Hematopoietic multipotent progenitor cell treated with erythropoietin and hydrocortisone succinate and interleukin-3 and kit ligand, for 8 days (in vitro differentiated cells): ENCODE results near the gene MAN1C1.
"Not testable (repeated sequence)": the region's sequence is repeated elsewhere in the genome, so short reads cannot be mapped to it uniquely, and the experiment has no call there.

Experiments
- DNase-seq: peaks from one replicate; pipeline ENCODE4 v3.0.0-alpha.2; 2015

MAN1C1 gene

DNA sequence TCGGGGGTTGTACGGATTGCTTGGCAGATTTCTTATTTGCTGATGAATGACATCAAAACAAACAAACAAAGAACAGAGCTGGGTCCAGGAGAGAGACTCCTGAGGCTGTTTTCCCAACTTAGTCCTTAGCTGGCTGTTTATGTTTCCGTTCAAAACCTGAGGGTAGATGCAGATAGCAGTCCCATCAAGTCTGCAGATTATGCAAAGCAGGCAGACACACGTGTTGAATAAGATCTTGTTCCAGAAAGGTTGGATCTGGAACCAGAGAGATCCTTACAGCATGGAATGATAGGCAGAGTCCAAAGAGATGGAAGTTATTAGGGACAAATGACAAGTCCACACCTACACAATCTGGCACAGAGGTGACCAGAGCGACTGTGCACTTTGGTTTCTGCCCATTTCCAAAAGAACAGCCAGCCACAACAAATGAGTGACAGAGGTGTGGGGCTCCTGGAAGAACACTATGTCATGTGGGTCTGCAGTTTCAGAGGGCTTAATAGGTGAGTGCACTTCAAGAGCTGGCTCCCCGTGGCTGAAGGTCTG is 65.5 kb downstream of the MAN1C1 start:
- DNase-seq, result no peak

DNA sequence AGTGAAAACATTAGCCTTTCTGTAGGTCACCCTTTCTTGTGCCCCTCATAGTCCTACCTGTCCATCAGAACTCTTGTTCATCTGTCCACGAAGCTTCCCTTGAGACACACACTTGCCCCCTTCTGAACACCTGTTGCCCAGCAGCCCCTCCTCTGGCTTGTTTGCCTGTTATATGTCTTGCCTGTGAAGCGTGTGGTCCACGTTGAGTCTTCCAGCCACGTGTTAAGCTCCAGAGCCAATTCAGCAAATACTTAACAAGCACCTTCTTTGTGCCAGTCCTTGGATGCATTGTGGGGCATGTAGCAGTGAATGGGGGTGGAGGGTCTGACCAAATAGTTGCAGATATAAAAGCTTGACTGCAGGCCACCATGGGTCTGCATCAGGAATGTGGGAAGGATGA is 66.6 kb downstream of the MAN1C1 start:
- no peak for DNase-seq

DNA sequence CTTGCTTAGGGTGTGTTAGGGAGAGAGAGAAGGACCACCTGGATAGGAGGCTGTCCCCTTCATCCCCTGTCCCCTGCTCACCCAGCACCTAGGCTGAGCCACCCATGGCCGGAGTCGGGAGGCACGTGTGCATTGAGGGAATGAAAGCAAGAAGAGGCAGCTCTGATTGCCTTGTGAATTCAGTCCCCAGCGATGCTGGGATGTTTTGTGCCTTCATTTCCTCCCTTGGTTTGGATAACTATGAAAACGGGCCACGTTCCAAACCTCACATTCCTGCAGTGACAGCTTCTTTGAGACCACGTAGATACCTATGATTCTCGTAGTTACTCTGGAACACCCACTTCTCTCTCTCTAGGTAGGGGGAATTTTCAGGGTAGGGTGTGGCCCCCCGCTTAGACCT is 67.1 kb downstream of the MAN1C1 start:
- no peak for DNase-seq

DNA sequence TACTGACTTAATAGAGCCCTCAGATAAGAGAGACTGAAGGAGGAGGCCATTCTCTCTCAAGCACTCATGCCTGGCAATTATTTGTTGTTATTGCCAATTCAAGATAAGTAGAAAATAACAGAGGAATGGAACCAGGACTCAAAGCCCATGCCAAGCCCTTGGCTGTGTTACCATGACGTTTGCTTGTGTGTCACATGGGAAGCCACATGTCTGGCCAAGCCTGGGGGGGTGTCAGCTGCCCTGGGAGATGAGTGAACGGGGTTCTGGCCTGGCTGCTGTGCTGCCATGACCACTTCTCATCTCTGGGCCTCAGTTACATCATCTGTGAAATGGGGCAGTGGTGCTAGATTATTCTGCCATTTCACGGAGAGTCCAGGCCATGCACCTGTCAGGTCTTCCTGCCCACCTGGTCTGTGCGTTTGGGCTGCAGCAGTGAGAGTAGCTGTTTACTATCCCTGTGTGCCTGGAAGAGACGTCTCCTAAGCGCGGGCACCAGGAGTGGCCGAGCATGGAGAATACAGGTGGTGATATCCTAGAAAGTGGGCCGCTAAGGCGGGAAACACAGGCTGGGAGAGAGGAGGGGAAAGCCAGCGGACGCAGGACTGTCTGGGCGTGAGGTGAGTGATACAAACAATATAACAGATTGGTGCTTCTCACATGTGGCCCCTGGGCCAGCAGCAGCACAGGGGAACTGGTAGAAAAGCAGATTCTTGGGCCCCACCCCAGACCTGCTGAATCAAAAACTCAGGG is 67.8 kb downstream of the MAN1C1 start:
- DNase-seq, result no peak

DNA sequence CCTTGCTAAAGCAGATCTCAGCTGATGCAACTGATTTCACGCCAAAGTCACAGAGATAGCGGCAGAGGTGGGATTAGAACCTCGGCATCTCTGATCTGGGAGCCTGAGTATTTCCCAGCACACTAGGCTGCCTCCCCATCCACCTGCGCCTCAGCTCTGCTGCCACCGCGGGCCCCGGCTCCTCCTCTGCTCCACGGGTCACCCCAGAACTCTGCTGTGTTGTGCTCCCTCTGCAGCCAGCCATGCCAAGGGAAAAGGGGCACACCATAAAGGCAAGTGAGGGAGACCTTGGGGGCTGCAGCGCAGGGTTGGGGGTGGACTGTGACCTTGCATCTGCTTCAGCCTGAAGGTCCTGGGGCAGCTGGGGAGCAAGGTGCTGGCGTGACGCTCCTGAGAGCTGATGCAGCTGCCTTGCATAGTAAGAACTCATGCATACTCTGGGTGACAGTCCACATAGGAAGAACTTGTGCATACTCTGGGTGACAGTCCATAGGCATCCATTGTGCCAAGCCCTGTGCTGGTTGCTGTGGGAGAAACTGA is 68.7 kb downstream of the MAN1C1 start:
- DNase-seq, result no peak

DNA sequence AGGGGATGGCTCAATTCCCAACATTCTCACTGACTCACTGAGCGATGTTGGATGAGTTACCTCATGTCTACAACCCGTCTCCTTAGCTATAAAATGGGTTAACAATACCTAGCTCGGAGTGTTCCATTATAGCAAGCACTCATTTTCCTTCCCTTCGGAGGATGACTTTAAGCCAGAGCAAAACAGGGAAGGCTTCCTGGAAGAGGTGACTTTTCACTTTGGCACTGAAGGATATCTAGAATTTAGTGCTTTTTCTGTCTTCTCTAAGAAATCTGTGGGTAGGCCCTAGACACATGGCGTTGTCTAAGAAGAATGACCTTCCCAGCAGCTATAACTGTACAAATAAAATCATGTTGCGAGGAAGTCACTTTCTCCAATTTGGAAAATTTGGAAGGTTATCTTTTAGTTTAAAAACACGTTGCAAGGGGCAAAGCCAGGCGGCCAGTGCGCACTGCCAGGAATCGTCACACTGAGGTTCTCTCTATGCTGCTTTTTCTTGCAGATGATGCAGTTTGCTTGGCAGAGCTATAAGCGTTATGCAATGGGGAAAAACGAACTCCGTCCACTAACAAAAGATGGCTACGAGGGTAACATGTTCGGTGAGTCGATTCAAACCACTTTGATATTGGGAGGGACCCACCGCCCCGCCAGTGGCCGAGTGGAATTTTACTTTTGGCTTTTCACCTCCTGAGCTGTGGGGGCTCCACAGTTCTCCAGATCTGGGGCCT is 69.5 kb downstream of the MAN1C1 start:
- DNase-seq, result no peak

DNA sequence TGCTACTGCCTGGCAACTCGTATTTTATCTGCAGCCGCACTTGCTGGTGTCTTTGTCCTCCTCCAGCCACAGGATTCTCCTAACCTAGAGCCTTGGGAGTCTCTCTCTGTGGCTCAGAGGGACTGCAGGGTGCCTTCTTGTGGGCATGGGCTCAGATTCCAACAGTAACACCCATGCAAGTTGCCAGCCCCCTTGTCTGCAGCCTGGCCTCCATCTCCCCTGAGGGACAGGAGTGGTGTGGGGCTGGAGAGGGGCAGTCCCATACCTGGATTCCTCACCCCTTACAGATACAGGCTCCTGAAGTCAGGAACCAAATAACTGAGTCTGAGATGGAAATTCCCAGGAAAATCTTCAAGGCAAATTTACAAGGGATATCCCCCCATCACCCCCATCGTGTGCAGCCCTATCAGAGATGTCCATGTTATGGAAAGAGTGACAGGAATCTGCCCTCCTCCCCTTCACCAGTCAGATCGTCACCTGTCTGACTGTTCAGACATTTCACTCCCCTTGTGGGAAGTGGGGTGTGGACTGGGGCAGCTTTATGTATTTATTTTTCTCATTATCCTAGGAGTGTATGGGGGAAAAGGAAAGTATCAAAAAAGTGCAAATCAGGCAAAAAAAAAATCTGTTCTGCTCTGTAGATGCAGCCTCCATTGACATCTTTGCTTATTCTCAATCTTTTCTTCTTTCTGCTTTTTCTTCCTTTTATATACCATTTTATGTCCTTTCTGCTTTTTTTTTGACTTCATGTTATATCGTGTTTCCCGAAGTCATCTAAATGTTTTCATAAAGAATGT is 70.8 kb downstream of the MAN1C1 start:
- no peak for DNase-seq

DNA sequence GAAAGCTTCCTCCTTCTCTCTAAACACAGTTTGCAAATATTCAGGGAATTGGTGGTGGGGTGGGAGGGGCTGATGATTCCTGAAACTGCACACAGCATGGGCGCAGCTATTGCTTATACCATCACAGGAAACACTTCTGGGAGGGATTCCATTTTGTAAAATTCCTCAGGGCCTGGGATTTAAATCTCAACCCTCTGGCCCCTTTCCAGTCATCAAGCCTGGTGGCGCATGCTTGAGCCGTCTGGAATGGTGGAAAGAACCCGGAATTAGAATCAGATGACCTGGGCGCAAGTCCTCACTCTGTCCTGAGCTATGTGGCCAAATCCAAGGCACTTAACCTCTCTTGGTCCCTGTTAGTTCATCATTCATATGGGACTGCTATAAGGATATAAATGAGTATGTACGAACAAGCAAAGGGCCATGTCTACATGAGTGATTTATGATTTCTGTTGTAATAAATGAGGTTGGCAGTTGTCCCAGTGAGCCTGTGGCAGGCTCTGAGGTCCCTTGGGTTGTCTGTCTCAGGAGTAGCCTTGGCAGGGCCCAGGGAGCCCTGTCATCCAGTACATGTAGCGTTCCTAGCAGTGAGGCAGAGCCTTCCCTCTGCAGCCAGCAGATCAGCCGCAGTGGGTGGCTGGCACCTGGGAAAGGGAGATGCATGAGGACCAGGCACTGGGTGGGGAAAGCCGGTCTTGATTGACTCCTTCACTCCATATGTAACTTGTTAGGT is 72.0 kb downstream of the MAN1C1 start:
- no peak for DNase-seq

DNA sequence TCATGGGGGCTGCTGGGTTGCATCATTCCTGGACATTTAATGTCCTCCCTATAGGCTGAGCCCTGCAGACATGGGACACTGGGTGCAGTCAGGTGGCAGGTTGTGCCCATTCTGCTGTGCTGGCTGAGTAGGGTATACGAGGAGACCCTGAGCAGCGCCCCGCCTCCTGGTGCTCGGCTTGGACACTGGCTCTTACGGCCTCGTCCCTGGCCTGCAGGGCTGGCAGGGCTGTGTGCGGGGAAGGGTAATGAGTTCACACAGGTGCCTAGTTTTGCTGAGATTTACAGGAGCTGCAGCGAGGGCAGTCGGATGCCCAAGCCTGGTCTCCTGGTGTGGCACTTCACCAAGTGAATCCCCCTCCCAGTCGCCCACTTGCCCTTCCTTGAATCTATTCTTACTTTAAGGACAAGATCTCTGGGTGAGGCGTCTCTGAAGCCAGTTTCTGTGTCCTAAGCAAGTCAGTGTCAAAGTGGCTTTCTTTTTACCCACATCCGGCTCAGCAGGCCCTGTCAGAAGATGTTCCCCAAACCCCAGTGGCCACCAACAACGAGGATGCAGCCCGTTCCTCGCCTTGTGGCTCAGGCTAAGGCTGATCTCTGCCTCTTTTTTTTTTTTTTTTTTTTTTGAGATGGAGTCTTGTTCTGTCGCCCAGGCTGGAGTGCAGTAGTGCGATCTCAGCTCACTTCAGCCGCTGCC is 73.2 kb downstream of the MAN1C1 start:
- DNase-seq, result no peak

DNA sequence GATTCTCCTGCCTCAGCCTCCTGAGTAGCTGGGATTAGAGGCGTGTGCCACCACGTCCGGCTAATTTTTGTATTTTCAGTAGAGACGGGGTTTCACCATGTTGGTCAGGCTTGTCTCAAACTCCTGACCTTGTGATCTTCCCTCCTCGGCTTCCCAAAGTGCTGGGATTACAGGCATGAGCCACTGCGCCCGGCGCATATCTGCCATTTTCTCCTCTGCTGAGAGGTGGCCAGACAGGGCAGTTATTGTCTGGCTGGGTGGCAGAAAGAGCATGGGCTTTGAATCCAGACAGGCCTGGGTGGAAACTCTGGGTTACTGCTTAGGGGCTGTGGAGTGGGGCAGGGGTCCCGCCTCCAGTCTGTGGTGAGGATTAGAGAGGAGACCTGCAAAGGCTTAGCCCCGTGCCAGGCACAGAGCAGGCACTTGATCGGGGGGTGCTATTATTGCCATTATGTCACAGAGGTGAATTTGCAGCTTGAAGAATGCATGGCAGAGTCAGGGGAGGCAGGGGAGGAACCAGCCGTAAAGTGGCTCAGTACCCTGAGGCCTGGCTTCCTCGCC is 73.9 kb downstream of the MAN1C1 start:
- DNase-seq, result no peak

DNA sequence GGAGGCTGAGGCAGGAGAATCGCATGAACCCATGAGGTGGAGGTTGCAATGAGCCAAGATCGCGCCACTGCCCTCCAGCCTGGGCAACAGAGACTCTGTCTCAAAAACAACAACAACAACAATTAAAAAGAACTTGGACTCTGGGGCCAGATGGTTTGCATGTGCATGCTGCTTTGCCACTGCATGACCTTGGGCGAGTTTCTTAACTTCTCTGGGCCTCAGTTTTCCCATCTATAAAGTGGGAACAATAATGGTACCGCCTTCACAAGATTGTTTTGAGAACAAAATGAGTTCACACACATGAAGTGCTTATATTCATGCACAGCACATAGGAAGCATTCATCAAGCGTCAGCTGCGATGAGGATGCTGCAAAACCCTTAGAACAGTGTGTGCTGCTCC is 74.6 kb downstream of the MAN1C1 start:
- no peak for DNase-seq

DNA sequence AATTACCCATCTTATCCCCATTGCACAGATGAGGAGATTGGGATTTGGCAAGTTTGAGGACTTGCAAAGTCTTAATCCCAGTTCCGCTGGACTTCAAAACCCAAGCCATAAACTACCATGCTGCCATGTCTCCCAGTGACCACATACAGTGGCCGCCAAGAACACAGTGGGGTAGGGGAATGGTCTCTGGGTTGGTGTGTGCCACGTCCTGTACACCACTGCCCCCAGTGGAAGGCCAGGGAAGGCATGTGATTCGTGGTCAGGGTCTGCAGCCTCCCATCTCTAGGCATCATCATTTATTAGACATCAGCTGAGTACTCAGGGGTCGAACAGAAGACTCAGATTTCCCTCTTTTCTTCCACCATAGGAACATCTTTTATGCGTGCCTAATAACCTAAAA is 76.0 kb downstream of the MAN1C1 start:
- no peak for DNase-seq

DNA sequence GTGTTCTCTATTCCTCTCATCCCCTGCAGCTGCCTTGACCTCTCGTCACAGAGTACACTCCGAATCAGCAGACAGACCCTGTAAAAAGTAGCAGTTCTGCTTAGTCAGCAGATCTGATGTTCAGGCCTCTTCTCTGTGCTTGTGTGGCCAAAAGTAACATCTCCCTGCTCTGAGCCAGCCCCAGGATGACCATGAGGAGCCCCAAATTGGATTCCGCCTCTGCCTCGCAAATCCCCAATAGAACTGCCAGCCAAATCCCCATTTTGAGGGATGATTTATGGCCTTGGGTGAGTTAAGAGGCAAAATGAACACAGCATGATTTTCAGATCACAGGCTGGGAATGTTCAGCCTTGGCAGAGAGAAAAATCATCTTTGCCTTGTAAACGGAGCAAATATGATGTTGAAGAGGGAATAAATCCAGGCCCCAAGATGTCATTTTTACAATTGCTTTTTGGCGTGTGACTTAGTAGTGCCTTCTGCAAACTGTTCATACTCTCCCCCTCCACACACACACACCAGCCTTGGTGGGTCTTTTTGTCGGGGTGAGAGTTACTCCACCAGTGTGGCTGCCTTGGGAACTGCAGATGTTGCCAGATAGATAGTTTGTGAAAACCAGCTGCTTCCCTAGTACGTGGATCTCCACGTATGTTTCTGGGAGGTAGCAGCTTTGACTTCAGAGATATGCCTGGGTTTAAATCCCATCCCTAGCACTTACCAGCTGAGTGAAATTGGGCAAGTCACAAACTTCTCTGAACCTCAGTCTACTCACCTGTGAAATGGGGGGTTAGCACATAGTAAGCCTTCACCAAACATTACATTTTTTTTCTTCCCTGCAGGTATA is 77.8 kb downstream of the MAN1C1 start:
- no peak for DNase-seq

DNA sequence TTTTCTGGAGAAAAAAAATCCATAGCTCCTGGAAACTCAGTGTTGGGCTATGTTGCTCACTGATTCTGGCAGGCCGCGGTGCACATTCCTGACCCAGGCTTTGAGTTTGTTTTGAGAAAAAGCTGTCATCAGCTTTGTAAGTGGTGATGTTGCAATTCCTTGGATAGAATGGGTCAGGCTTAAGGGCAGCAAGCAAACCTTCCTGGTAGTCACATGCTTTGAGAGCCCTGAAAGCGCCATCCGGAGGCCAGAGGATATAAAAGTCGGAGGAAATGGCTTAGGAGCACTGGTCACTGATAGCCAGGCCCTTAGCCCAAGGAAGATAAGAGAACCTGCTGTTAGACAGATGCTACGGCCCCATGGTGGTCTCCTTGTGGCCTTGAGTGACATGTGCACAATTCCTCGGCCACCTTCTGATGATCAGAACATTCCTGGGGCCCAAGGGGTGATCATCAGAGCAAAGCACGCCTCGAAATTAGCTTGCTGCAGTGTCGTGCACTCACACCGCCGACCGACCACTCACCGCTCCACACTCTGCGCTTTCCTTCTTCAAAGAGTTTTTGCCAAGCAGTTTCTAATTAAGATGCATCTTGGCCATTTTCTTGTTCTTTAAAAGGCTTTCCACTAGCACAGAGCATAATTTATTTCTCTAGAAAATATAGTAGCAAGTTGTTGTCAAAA is 78.6 kb downstream of the MAN1C1 start:
- no peak for DNase-seq

DNA sequence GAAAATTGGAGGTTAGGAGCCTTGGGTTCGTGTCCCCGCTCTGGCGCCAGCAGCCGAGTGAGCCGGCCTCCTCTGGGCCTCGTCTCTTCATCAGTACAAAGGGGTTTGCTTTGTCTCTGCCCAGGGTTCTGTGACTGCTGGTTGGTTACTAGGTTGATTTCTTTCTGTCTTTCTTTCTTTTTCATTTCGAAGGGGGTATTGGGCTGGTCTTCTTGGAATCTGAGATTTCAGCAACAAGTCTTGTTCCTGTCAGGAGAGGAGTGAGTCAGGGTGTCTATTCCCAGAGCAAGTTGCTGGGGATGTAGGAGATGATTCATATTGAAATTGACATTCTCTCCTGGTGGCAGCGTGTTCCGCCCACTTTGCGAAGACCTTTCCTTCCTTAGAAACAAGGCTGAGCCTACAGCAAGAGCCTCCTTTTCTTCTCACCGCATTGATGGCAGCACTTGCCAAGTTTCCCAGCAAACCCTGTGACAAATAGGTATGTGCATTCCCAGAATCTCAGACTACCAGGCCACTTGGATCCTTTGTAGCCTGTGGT is 79.2 kb downstream of the MAN1C1 start:
- DNase-seq, result no peak

DNA sequence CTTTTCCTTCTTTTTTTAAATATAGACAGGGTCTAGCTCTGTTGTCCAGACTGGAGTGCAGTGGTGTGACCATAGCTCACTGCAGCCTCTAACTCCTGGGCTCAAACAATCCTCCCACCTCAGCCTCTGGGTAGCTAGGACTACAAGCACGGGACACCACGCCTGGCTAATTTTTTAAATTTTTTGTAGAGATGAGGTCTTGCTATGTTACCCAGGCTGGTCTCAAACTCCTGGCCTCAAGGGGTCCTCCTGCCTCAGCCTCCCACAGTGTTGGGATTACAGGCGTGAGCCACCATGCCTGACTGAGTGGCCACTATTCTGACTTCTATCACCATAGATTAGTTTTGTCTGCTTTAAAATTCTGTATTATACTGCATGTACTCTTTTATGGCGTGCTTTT is 80.1 kb downstream of the MAN1C1 start:
- not testable (repeated sequence) for DNase-seq

DNA sequence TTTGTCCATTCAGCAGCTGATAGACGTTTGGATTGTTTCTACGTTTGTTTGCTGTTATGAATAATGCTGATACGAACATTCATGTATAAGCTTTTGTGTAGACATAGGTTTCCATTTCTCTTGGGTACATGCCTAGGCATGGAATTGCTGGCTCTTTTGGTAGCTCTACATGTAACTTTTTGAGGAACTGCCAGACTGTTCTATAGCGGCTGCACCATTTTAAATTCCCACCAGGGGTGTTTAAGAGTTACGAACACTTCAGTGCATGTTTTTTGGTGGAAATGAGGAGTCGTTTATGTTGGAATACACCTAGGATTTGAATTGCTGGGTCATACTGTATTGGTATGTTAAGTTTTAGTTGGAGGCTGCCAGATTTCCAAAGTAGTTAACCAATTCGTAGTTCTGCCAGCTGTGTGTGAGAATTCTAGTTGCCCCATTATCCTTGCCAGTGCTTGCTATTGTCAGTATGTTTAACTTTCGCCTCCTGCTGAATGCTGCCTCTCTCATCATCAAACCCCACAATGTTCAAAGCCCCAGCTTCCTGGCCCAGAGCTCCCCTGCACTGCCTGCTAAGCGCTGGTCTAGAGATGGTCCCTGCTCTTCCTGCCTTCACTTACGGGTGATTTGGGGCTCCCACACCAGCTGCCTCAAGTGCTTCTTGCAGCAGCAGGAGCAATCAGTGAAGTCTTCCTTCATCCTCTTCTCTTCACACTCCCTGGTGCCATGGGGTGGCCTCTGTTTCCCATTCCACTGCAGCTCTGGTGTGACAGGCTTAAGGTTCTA is 81.0 kb downstream of the MAN1C1 start:
- no peak for DNase-seq

DNA sequence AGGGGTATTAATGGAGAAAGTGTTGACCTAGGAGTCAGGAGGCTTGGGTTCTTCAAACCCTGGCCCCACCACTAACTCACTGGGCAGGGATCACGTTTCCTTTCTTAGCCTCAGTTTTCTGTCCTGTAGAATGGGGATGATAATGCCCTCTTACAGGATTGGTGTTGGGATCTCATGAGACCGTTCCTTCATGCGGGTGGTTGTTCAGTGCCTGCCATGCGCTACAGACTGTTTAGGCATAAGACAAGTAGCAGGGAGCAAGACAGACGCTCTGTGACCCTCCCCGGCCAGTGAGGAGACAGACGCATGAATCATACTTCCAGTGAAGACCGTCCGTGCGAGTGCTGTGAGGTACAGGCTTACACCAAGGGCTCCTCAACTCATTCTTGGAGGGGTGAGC is 81.7 kb downstream of the MAN1C1 start:
- DNase-seq, result no peak

DNA sequence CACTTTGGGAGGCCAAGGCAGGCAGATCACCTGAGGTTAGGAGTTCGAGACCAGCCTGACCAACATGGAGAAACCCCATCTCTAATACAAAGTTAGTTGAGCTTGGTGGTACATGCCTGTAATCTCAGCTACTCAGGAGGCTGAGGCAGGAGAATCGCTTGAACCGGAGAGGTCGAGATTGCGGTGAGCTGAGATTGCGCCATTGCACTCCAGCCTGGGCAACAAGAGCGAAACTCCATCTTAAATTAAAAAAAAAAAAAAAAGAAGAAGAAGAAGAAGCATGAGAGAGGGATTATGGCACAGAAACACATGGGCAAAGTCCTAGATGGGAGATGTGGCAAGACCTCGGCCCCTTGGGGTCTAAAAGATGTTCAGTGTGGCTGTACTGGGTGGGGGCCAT is 82.5 kb downstream of the MAN1C1 start:
- DNase-seq, result not testable (repeated sequence)
